ENCODE measurements around the gene SLC6A3.
"Not testable (repeated sequence)": the region's sequence is repeated elsewhere in the genome, so short reads cannot be mapped to it uniquely, and the experiment has no call there.

The SLC6A3 gene

DNA sequence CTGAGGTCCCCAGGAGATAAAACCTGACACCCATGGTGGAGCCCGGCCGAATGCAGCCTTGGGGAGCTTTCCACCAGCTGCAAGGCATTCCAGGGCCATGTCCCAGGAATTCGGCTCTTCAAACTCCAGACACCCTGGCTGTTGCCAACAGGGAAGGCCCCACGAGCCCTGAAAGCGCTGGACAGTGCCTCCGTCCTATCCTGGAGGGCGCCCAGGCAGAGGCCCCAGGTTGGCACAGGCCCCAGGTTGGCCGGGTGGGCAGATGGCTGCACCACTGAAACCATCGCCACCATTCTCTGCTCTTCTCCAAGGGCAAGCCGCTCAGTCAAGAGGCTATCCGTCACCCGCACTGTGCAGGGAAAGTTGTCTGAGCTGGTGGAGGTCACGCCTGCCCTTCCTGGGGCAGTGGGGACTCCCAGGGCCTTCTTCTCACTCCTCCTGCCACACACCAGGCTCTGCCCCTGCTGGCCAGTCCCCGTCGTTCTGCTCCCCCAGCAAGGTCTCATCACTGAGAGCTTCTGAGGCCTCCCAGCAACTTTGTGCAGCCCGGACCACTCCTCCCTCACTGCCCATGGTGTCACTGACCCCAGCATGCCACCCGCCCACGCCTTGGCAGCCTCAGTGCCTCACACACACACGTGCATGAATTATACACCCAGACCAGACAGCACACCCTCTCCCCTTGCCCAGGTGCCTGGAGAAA, 21.2 kb downstream of the SLC6A3 start:
- TF ChIP-seq, protein P1, sequence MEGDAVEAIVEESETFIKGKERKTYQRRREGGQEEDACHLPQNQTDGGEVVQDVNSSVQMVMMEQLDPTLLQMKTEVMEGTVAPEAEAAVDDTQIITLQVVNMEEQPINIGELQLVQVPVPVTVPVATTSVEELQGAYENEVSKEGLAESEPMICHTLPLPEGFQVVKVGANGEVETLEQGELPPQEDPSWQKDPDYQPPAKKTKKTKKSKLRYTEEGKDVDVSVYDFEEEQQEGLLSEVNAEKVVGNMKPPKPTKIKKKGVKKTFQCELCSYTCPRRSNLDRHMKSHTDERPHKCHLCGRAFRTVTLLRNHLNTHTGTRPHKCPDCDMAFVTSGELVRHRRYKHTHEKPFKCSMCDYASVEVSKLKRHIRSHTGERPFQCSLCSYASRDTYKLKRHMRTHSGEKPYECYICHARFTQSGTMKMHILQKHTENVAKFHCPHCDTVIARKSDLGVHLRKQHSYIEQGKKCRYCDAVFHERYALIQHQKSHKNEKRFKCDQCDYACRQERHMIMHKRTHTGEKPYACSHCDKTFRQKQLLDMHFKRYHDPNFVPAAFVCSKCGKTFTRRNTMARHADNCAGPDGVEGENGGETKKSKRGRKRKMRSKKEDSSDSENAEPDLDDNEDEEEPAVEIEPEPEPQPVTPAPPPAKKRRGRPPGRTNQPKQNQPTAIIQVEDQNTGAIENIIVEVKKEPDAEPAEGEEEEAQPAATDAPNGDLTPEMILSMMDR (IDR thresholded peaks at IDR 0.05; ENCODE audit: low read depth, low read length), result no peak
- no peak overlapping the region for H3K4me3 ChIP-seq (replicated peaks in 1 of 2; ENCODE audit: low read depth in 2 of 2, low read length in 2 of 2)
- no peak for DNase-seq (ENCODE audit: low read depth in 2 of 2)

DNA sequence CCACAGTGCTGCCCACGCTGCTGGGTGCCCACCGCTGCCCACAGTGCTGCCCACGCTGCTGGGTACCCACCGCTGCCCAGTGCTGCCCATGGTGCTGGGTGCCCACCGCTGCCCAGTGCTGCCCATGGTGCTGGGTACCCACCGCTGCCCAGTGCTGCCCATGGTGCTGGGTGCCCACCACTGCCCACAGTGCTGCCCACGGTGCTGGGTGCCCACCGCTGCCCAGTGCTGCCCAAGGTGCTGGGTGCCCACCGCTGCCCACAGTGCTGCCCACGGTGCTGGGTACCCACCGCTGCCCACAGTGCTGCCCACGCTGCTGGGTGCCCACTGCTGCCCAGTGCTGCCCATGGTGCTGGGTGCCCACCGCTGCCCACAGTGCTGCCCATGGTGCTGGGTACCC, 22.7 kb downstream of the SLC6A3 start:
- H3K4me3 ChIP-seq (replicated peaks in 1 of 2; ENCODE audit: low read depth in 2 of 2, low read length in 2 of 2); DNase-seq (ENCODE audit: low read depth in 2 of 2): not testable (repeated sequence)

- H3K4me3 ChIP-seq (replicated peaks in 1 of 2; ENCODE audit: low read depth in 2 of 2, low read length in 2 of 2), result no peak overlapping the region
- no peak for DNase-seq (ENCODE audit: low read depth in 2 of 2)
- TF ChIP-seq, protein P1 (IDR thresholded peaks at IDR 0.05; ENCODE audit: low read depth, low read length), result no peak
These were observed 23.5 kb downstream of the SLC6A3 start for GRCh38 chr5:1421521-1422341.

DNA sequence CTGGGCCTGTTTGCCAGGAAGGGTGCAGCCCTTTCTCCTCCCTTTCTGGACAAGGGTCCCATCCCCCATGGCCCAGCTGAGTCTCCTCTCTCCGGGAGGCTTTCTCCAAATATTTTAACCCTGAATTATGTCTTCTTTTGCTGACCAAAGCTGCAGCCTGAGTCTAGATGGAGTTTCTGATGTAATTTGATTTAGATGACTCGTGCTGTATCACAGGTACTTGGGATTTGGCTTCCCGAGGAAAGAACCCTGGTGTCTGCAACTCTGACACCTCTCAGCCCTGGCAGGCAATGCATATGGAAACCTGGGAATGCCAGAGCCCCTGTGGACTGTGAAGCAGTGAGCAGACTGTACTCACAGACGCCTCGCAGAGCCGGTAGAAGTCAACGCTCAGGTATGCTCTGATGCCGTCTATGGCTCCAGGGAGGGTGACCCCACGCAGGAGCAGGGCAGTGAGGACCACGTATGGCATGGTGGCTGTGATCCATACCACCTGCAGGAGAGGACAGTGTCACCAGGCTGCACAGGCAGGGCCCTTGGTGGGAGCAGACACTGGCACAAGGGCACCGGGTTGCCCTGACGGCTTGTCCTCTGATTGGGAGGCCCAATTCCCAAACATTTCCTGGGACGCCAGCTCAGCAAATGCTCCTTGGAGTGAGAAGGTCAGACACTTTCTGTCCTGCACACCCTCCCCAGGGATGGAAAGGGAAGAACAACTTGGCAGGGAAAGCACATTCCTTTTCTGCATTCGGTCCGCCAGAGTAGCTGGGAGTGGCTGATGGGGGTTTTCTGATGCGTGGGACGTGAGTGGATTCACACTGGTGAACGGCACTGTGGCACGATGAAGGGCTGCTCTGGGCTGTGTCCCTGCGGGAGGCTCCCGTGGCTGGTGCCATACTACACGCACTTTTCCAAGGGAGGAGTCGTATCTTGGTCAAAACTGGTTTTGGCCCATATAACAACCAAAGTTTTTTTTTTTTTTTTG, 24.7 kb downstream of the SLC6A3 start:
- no peak overlapping the region for H3K4me3 ChIP-seq (replicated peaks in 1 of 2; ENCODE audit: low read depth in 2 of 2, low read length in 2 of 2)
- peak in 1 of 2 donors; percentile 18 for DNase-seq (ENCODE audit: low read depth in 2 of 2)
- TF ChIP-seq, protein P1 (IDR thresholded peaks at IDR 0.05; ENCODE audit: low read depth, low read length), result no peak

GRCh38 chr5:1419476-1420210, 25.6 kb downstream of the SLC6A3 start:
- DNase-seq (ENCODE audit: low read depth in 2 of 2), result no peak
- H3K4me3 ChIP-seq (replicated peaks in 1 of 2; ENCODE audit: low read depth in 2 of 2, low read length in 2 of 2), result no peak overlapping the region
- TF ChIP-seq, protein P1 (IDR thresholded peaks at IDR 0.05; ENCODE audit: low read depth, low read length), result no peak

DNA sequence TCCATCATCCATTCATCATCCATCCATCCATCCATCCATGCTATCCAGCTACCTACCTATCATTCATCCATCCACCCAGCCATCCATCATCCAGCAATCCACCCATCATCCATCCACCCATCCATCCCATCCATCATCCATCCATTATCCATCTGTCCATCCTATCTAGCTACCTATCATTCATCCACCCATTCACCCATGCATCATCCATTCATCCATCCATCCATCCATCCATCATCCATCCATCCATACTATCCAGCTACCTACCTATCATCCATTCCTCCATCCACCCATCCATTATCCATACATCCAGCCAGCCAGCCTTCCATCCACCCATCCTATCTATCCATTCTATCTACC, 26.3 kb downstream of the SLC6A3 start:
- H3K4me3 ChIP-seq (replicated peaks in 1 of 2; ENCODE audit: low read depth in 2 of 2, low read length in 2 of 2), result no peak overlapping the region
- DNase-seq (ENCODE audit: low read depth in 2 of 2), result no peak
- TF ChIP-seq, protein P1 (IDR thresholded peaks at IDR 0.05; ENCODE audit: low read depth, low read length), result no peak

All from cardiac fibroblast (primary cell).